HUDEP-2 (cell line): ENCODE data around the gene CAPS.

Experiments used
- DNase-seq, 76 experiments: peaks; one replicate each; lab custom pipeline; 2025; ENCODE audit not compliant: unreplicated experiment in 76 of 76; lab: John Stamatoyannopoulos, UW

The CAPS gene

DNA sequence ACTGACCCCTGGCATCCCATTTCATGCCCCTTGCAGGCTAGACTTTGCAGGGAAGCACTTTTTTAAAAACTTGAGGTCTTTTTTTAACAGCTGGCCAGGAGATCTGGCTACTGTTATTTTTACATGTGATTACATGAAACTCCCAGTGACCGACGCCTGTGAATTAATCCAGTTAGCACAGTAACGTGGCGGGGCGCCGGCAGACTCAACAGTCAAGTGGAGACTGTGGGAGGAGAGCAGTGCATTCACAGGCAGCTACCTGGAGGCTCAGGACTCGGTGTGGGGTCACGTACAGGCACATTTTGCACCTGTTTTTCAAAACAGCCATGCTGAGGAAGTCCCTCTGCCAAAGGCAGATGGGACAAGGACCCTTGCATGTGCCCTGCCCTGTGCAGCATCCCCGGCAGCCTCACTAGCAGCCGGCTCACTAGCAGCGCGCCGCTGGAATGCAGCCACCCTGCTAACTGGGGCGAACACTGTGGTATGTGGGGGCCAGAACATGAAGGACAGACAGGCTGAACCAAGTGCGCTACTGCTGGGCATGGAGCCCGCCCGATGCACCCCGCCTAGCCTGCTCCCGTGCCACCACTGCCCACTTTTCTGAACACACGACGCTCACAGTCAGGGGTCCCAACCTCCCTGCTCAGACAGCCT is 18.7 kb downstream of the CAPS start:
- DNase-seq: no peak

GRCh38 chr19:5933391-5934068 is 19.5 kb downstream of the CAPS start:
- no peak for DNase-seq

- no peak for DNase-seq
Observed at GRCh38 chr19:5934069-5934401, 20.0 kb downstream of the CAPS start.

- DNase-seq: no peak
Observed at GRCh38 chr19:5934774-5935472, 20.9 kb downstream of the CAPS start.

DNA sequence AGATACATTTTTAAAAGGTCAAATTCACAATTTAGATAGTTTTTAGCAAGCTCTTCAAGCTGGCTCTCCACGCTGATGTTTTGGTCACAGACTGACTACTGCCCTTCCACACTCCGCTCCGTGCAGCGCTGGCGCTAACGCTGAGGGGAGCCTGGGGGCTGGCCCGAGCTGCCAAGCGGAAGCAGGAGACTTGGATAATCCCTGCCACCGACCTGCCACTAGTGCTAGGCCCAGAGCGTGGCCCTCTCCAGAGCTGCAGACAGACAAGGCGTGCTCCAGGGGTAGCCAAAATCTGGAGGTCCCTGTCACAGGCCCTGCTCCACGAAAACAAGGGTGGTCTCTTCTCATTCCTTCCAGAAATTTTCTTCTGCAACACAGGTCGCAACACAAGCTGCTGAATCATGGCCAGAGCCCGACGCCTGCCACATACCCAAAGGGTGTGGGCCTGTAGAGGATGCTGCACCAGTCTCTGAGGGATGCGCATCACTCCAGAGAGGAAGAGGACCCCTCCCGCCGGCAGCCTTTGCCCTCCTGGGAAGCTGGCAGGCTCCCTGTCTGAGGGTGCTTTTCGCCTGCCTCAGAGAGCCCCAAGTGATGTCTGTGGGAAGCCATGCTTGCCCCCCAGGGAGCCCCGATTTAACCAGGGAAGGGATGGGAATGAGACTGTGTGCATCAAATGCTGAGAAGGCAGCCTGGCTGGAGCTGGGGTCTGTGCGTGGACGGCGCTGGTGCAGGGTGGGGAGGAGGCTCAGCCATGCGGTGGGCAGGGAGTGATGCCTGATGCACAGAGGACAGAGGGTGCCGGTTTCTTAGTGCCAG is 21.6 kb downstream of the CAPS start:
- DNase-seq: no peak

GRCh38 chr19:5936292-5936592 is 22.2 kb downstream of the CAPS start:
- no peak for DNase-seq

DNA sequence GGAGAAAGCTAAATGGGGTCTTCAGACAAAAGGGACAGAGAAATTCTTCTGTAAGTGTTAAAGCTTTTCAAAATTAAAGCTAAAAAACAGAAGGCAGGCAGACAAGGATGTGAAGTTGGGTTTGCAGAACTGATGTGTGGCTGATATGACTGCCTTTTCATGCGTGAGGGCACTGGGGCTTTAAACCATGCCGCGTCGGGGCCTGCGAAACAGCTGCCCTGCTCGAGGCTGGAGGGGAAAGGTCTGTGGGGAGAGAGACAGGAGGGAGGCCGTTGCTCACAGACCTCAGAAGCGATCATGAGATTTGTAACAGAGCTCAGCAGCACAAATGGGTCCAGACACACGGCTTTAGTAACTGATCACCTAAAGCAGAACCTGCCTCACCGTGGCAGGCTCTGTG is 23.5 kb downstream of the CAPS start:
- no peak for DNase-seq

GRCh38 chr19:5940260-5941208 is 26.5 kb downstream of the CAPS start:
- no peak for DNase-seq

GRCh38 chr19:5941673-5942072 is 27.6 kb downstream of the CAPS start:
- DNase-seq: no peak

- no peak for DNase-seq
Observed at GRCh38 chr19:5943045-5943444, 29.0 kb downstream of the CAPS start.

DNA sequence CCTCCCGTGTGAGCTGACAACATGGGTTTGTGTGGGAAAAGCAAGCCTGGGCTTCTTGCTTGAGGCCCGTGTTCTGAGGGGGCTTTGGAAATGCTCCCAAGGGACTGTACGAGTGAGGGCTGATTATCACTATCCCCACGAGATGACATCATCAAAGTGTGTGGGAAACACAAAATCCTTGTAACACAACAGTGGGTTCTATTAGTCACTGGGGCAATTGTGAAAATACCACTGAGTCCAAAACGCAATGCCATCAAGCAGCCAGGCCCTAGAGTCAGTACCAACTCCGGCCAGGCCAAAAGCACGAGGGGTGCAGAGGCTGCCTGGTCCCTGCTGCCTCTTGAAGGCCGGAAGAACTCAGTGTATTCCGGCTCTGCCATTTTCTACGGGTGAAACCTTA is 29.6 kb downstream of the CAPS start:
- no peak for DNase-seq

DNA sequence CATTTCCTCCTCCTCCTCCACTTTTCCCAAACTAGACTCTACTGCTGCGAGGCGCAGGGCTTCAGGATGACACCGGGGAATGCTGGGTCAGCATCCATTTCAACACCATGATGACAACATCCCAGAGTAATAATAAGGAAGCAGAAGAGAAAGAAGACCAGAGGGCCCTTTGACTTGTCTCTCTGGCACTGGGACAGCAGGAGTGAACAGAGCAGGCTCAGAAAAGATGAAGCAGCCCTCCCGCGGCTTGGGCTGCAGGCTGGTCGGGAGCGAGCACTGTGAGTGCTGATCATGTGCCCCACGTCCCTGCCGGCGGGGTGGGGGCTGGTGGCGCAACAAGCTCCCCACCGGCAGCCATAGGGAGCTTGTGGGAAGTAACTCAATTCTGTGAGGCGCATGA is 33.4 kb downstream of the CAPS start:
- DNase-seq: no peak

DNA sequence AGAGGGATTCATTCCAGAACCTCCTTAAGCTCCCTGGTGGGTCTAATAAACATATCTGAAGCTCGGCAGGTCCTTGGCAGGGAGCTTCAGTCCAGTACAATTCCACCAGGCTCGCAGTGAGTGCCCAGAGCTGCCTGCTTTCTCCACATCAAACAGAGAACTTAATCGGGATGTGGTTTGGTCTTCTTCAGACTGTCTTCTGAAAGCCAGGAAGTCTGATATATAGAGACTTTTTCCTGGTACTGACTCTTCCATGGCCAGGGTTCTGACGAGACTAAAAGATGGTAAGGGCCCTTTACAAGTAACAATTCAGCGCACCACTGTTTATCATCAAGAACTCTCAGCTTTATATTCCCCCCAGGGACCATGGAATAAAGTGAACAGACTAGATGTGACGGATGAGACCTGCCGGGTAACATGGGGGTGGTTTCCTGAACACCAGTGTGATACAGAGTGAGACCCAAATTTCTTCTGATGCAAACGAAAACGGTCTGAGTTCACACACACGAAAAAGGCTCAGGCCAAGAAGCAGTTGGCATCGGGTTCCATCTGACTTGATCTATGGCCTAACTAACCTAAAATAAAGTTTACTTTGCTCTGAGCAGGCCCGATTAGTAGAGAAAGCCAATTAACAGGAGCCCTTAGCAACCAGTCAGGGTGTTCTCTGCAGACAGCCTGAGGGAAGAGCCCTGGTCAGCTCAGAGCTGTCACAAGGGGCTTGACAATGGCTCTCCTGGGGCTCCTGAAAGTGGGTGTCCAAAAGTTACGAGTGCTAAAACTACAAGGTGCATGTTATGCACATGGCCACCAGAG is 34.9 kb downstream of the CAPS start:
- no peak for DNase-seq

DNA sequence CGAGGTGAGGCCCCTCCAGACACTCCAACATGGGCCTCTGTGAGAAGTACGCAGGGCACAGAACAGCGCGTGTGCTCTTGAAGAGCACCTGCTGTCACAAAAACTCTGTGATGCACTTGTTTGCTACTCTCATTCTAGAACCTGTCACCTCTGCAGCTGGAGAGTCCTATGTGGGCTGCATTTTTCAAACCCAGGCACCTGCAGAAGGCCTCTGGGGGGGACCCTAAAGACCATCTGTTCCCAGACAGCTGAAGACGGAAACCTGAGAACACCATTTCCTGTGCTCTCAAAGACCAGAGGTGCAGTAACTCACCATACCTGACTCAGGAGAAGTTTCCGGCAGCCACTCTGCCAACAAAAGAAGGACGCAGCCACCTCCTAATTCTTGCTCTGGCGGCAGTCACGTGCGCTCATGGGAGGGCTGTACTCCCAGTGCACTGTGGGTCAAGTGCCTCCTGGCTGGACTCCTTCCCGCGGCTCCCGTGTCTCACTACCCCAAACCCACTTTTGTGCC is 35.8 kb downstream of the CAPS start:
- DNase-seq: no peak

- no peak for DNase-seq
Observed at GRCh38 chr19:5950741-5951140, 36.7 kb downstream of the CAPS start.

DNA sequence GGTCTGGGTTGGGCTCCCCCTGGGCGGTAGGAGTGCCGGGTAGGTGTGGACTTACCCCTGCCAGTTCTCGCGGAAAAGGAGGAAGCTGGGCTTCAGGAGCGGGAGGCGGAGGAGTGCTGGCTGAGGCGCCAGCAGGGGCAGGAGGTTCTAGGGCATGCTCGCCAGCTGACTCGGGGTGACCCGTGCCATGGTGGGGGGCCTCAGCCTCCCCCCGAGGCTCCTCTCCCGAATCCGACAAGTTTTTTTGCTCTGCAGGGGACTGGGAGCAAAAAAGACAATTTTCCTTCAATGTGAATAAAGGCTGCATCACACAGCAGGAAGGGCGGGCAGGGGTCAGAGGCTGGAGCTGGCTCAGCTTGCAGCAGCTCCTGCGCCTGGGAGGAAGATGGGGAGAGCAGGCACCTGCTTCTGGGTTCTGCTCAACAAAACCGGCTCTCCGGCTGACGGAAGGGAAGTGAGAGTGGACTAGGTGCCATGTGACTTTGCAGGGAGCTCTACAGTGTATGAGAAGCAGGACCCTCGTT is 37.3 kb downstream of the CAPS start:
- no peak for DNase-seq

DNA sequence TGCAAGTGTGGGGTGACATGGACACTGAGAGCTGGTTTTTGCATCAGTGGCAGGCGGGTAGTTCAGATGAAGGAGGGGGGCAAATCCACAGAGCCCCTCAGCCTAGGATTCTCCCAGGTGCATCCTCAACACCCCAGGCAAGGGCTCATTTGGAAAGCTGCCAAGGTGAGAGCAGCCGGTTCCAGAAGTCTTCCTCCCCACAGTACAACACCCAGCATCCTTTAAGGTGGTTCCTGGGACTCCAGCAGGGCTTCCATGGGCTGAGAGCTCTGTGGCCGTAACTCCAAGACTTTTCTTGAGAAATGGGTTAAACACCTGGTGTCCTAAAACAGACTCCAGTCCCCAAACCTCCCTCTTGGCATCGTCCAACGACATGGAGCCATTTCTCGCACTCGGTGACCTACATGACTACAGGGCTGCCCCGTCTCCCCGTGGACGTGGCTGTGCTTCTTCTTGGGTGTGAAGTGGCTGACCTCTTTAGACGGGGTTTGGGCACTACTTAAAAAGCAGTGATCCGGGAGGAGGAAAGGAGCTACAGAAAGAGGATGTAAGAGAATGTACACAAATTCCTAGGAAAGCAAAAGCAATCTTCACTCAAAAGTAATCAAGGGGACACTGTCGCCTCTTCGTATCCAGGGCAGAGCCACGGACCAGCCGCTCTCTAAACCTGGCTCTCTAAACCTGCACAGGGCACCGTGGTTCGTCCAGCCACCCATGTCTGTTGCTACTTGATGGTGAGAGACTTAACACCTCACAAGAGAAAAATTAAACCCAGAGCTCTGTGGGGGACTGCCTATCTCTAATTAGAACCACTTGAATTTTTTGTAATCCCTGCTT is 38.4 kb downstream of the CAPS start:
- no peak for DNase-seq

DNA sequence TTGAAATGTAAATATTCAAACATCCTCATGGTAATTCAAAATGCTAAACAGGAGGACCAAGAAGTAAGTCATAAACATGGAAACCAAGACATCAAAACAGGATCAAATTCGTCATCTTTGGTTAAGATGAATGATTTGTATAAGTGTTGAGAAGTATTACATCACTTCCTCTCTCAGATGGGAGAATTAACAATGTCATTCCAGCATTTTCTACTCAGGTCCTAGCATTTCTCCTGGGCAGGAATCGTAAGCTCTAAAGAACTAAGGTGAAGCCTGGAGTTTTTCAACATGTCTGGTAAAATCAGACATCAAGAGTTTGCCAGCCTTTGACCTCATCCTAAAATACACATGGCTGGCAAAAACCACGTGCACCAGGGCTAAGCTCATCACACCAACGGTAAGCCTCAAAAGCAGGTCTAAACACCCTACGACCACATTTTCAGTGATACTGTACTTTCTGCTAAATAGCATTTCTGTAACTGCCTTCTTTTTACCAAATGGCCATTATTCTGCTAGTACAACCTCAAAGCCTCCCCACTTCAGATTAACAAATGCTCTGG is 39.1 kb downstream of the CAPS start:
- DNase-seq: no peak
